PC-9 (cell line): ENCODE results near the gene NARF. TPM values are rescaled to one million over a fixed set of nuclear protein-coding genes. Genes with fewer than 3 reads are reported as not detected.

Experiments
- BruUV-seq: library from RNA; stranded (reverse); fragments of 400-500 nt; replicated peaks from 2 replicates; lab custom pipeline; 2021; lab: Mats Ljungman, UMichigan
- CTCF ChIA-PET: fragments of 300-600 bp; sonication (Branson Sonifier 250); formaldehyde crosslinking; loops from one replicate; lab custom pipeline; 2022; ENCODE audit warnings: antibody characterized with exemption; lab: Charles Lee
- POLR2A ChIA-PET: fragments of 300-600 bp; sonication (Branson Sonifier 250); formaldehyde crosslinking; loops from one replicate; lab custom pipeline; 2022; ENCODE audit warnings: antibody characterized with exemption; ENCODE audit not compliant: unreplicated experiment; lab: Charles Lee
- DNase-seq, 2 experiments: peaks; one replicate each; pipeline versions ENCODE4 v3.0.0 to v3.0.0-alpha.2; 2015 to 2022; ENCODE audit warnings: mixed read lengths in 1 of 2
- H2AFZ ChIP-seq: fragments of 200-600 bp; sonication (generic); 2 replicates; pipeline ENCODE4 v1.8.1; 2017; ENCODE audit warnings: antibody characterized with exemption
- H3F3A ChIP-seq: fragments of 200-600 bp; sonication (generic); 2 replicates; pipeline ENCODE4 v1.8.1; 2017; ENCODE audit warnings: antibody characterized with exemption, mild to moderate bottlenecking, low read depth; ENCODE audit not compliant: insufficient read depth
- H3K27ac ChIP-seq: fragments of 200-600 bp; sonication (generic); 2 replicates; pipeline ENCODE4 v1.6.1; 2016; ENCODE audit warnings: mixed run types
- H3K27me3 ChIP-seq: fragments of 200-600 bp; sonication (generic); 2 replicates; pipeline ENCODE4 v1.6.1; 2016; ENCODE audit warnings: low read depth, mixed run types; ENCODE audit not compliant: insufficient read depth
- H3K36me3 ChIP-seq: fragments of 200-600 bp; sonication (generic); 2 replicates; pipeline ENCODE4 v1.6.1; 2016; ENCODE audit warnings: low read depth, mixed run types
- H3K4me1 ChIP-seq: fragments of 200-600 bp; sonication (generic); replicated peaks from 2 replicates; pipeline ENCODE4 v1.6.1; 2016; ENCODE audit warnings: mixed run types; ENCODE audit not compliant: insufficient read depth
- H3K4me2 ChIP-seq: fragments of 200-600 bp; sonication (generic); 2 replicates; pipeline ENCODE4 v1.6.1; 2017; ENCODE audit warnings: mixed run types
- H3K4me3 ChIP-seq: fragments of 200-600 bp; sonication (generic); 2 replicates; pipeline ENCODE4 v1.6.1; 2016; ENCODE audit warnings: mixed run types
- H3K79me2 ChIP-seq: fragments of 200-600 bp; sonication (generic); 2 replicates; pipeline ENCODE4 v1.6.1; 2017; ENCODE audit warnings: low read depth, mixed run types
- H3K9me2 ChIP-seq: fragments of 200-600 bp; sonication (generic); 2 replicates; pipeline ENCODE4 v1.8.1; 2017; ENCODE audit warnings: mild to moderate bottlenecking; ENCODE audit not compliant: insufficient read depth
- H3K9me3 ChIP-seq: fragments of 200-600 bp; sonication (generic); 2 replicates; pipeline ENCODE4 v1.8.1; 2016; ENCODE audit warnings: low read depth; ENCODE audit not compliant: insufficient read depth
- H4K20me1 ChIP-seq: fragments of 200-600 bp; sonication (generic); 2 replicates; pipeline ENCODE4 v1.8.1; 2017; ENCODE audit not compliant: insufficient read depth
- CTCF ChIP-seq: fragments of 200-600 bp; sonication (generic); conservative IDR thresholded peaks from 2 replicates; pipeline ENCODE4 v1.6.1; 2017; ENCODE audit warnings: mixed run types, antibody characterized with exemption, mild to moderate bottlenecking, moderate library complexity
- EZH2 ChIP-seq: fragments of 200-600 bp; sonication (generic); IDR thresholded peaks from 2 replicates; pipeline ENCODE4 v1.8.0; 2017; ENCODE audit warnings: antibody characterized with exemption, low read depth
- intact Hi-C: fragments of 100-400 bp; cut with micrococcal nuclease; formaldehyde crosslinking; loops from one replicate; pipeline ENCODE4 v1.10.0; 2022; ENCODE audit not compliant: unreplicated experiment
- total RNA-seq: library from RNA; stranded (reverse); gene quantifications from 2 replicates; pipeline ENCODE4 v1.2.3, GENCODE V29; 2021

The NARF gene
- total RNA-seq, 1 experiment from 2014 or later = 57.2 TPM

GRCh38 chr17:82487910-82488309 lies 29.4 kb downstream of the NARF start:
- no TSS peak for BruUV-seq
- Histone ChIP-seq H3F3A (peaks cover 9% of the 10 kb centered on the region), H3K27me3 (no peaks in the 10 kb centered on the region), H3K9me2 (no peaks in the 10 kb centered on the region), H3K4me2 (no peak overlapping the region), H2AFZ (no peak overlapping the region), H3K27ac (no peak overlapping the region), H3K79me2 (no peaks in the 10 kb centered on the region), H3K4me1 (peaks cover 7% of the 10 kb centered on the region), H3K9me3 (no peaks in the 10 kb centered on the region), H4K20me1 (no peaks in the 10 kb centered on the region), H3K36me3 (no peaks in the 10 kb centered on the region), H3K4me3 (no peak overlapping the region)
- DNase-seq = no peak
- CTCF ChIA-PET = no interaction called here
- TF ChIP-seq CTCF (no peak), EZH2 (no peak)
- POLR2A ChIA-PET = no interaction called here
- intact Hi-C loops = no loop called here

- H3K79me2 ChIP-seq = no peaks in the 10 kb centered on the region
- H3K27ac ChIP-seq = no peak overlapping the region
- peaks cover 13% of the 10 kb centered on the region for H3K4me1 ChIP-seq
- TF ChIP-seq CTCF (no peak), EZH2 (no peak)
- H3K4me3 ChIP-seq = no peak overlapping the region
- peaks cover 18% of the 10 kb centered on the region for H3F3A ChIP-seq
- BruUV-seq = no TSS peak
- H4K20me1 ChIP-seq = no peaks in the 10 kb centered on the region
- H3K9me2 ChIP-seq = no peaks in the 10 kb centered on the region
- H3K9me3 ChIP-seq = no peaks in the 10 kb centered on the region
- intact Hi-C loops = no loop called here
- H3K4me2 ChIP-seq = no peak overlapping the region
- POLR2A ChIA-PET = no interaction called here
- H3K27me3 ChIP-seq = no peaks in the 10 kb centered on the region
- no peak for DNase-seq
- CTCF ChIA-PET = no interaction called here
- no peak overlapping the region for H2AFZ ChIP-seq
- H3K36me3 ChIP-seq = no peaks in the 10 kb centered on the region
Measured at GRCh38 chr17:82489117-82489516, 30.6 kb downstream of the NARF start.

GRCh38 chr17:82489851-82490511 lies 31.4 kb downstream of the NARF start:
- Histone ChIP-seq H3K79me2 (no peaks in the 10 kb centered on the region), H3K9me2 (no peaks in the 10 kb centered on the region), H2AFZ (no peak overlapping the region), H3F3A (peaks cover 25% of the 10 kb centered on the region), H3K4me1 (peaks cover 13% of the 10 kb centered on the region), H3K4me2 (no peak overlapping the region), H3K4me3 (no peak overlapping the region), H4K20me1 (no peaks in the 10 kb centered on the region), H3K9me3 (no peaks in the 10 kb centered on the region), H3K27ac (no peak overlapping the region), H3K27me3 (no peaks in the 10 kb centered on the region), H3K36me3 (no peaks in the 10 kb centered on the region)
- no TSS peak for BruUV-seq
- no peak for DNase-seq
- TF ChIP-seq EZH2 = no peak
- TF ChIP-seq CTCF = no peak
- intact Hi-C loops = loop anchor here (5.0 to 10.0 kb wide), 3 partner anchors 62 to 255 kb away; partner anchors contain the start of gene TEX19
- POLR2A ChIA-PET = no interaction called here
- CTCF ChIA-PET = no interaction called here
